Measurements from ENCODE around the gene CD300LB.
"Not testable (repeated sequence)": the region's sequence is repeated elsewhere in the genome, so short reads cannot be mapped to it uniquely, and the experiment has no call there.

CD300LB gene

DNA sequence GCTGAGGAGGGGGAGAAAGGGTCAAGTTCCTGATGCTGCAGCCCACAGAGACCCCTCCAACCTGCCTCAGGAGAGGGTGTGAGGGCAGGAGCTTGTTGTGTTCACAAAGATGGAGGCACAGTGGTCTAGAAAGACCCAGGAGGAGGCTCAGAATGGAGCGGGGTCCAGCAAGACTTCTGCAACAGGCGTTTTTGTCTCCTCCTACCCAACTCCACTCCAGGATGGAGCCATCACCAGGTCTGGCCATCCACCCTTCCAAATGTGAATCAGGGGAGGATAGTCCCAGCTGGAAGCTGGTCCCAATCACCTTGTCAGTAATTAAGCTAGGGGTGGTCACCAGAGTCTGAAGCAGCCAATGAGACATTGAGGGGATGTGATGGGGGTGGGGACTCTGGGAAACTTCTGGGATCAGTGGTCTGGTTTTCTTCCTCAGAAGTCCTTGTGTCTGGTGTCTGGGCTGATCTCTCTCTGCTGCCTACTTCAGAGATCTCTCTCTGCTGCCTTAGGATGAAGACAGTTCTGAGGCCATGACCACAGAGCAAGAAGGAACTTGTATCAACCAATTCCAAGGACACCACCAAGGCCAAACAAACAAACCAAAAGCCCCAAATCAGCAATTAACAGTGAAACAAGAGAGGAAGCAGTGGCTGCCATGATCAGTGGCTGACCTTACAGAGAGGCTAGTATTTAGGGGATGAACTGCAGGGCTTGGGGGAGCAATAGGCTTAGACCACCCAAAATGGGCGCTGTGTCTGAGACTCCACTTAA is 14.5 kb downstream of the CD300LB start:
- TF ChIP-seq, protein P1, sequence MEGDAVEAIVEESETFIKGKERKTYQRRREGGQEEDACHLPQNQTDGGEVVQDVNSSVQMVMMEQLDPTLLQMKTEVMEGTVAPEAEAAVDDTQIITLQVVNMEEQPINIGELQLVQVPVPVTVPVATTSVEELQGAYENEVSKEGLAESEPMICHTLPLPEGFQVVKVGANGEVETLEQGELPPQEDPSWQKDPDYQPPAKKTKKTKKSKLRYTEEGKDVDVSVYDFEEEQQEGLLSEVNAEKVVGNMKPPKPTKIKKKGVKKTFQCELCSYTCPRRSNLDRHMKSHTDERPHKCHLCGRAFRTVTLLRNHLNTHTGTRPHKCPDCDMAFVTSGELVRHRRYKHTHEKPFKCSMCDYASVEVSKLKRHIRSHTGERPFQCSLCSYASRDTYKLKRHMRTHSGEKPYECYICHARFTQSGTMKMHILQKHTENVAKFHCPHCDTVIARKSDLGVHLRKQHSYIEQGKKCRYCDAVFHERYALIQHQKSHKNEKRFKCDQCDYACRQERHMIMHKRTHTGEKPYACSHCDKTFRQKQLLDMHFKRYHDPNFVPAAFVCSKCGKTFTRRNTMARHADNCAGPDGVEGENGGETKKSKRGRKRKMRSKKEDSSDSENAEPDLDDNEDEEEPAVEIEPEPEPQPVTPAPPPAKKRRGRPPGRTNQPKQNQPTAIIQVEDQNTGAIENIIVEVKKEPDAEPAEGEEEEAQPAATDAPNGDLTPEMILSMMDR (conservative IDR thresholded peaks at IDR 0.05), result no peak
- TF ChIP-seq ZFX (IDR thresholded peaks at IDR 0.05), result no peak
- H3K27ac ChIP-seq, result no peak overlapping the region

GRCh38 chr17:74515941-74516340 is 15.3 kb downstream of the CD300LB start:
- no peak overlapping the region for H3K27ac ChIP-seq
- no peak for TF ChIP-seq ZFX (IDR thresholded peaks at IDR 0.05)

GRCh38 chr17:74514632-74515334 is 16.5 kb downstream of the CD300LB start:
- H3K27ac ChIP-seq, result no peak overlapping the region
- TF ChIP-seq ZFX (IDR thresholded peaks at IDR 0.05), result no peak
- TF ChIP-seq, protein P1 (conservative IDR thresholded peaks at IDR 0.05), result no peak

DNA sequence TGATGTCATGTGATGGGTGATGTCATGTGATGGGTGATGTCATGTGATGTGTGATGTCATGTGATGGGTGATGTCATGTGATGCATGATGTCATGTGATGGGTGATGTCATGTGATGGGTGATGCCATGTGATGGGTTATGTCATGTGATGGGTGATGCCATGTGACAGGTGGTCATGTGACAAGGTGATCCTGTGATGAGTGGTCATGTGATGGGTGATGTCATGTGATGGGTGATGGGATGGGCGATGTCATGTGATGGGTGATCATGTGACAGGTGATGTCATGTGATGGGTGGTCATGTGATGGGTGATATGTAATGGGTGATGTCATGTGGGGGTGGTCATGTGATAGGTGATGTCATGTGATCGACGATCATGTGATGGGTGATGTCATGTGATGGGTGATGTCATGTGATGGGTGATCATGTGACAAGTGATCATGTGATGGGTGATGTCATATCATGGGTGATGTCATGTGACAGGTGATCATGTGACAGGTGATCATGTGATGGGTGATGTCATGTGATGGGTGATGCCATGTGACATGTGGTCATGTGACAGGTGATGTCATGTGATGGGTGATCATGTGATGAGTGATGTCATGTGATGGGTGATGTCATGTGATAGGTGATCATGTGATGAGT is 17.2 kb downstream of the CD300LB start:
- TF ChIP-seq, protein P1 (conservative IDR thresholded peaks at IDR 0.05), result no peak
- no peak for TF ChIP-seq ZFX (IDR thresholded peaks at IDR 0.05)
- no peak overlapping the region for H3K27ac ChIP-seq

GRCh38 chr17:74512624-74513091 is 18.6 kb downstream of the CD300LB start:
- no peak for TF ChIP-seq ZFX (IDR thresholded peaks at IDR 0.05)
- TF ChIP-seq, protein P1 (conservative IDR thresholded peaks at IDR 0.05), result no peak
- no peak overlapping the region for H3K27ac ChIP-seq

GRCh38 chr17:74512036-74512435 is 19.2 kb downstream of the CD300LB start:
- no peak overlapping the region for H3K27ac ChIP-seq
- TF ChIP-seq, protein P1 (conservative IDR thresholded peaks at IDR 0.05), result no peak
- no peak for TF ChIP-seq ZFX (IDR thresholded peaks at IDR 0.05)

GRCh38 chr17:74508156-74508555 is 23.1 kb downstream of the CD300LB start:
- no peak for TF ChIP-seq ZFX (IDR thresholded peaks at IDR 0.05)
- TF ChIP-seq, protein P1 (conservative IDR thresholded peaks at IDR 0.05), result no peak
- H3K27ac ChIP-seq, result no peak overlapping the region

GRCh38 chr17:74503949-74504348 is 27.3 kb downstream of the CD300LB start:
- H3K27ac ChIP-seq, result not testable (repeated sequence)
